ENCODE measurements around the gene MAEA.

MAEA gene

DNA sequence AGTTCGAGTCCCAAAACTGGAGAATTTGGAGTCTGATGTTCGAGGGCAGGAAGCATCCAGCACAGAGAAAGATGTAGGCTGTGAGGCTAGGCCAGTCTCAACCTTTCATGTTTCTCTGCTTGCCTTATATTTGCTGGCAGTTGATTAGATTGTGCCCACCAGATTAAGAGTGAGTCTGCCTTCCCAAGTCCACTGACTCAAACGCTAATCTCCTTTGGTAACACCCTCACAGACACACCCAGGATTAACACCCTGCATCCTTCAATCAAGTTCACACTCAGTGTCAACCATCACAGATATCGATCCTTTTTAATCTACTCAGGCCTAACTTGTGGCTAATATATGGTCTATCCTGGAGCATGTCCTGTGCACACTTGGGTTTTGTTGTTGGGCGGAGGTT is 18.0 kb upstream of the MAEA start:
- TF ChIP-seq, protein P1, sequence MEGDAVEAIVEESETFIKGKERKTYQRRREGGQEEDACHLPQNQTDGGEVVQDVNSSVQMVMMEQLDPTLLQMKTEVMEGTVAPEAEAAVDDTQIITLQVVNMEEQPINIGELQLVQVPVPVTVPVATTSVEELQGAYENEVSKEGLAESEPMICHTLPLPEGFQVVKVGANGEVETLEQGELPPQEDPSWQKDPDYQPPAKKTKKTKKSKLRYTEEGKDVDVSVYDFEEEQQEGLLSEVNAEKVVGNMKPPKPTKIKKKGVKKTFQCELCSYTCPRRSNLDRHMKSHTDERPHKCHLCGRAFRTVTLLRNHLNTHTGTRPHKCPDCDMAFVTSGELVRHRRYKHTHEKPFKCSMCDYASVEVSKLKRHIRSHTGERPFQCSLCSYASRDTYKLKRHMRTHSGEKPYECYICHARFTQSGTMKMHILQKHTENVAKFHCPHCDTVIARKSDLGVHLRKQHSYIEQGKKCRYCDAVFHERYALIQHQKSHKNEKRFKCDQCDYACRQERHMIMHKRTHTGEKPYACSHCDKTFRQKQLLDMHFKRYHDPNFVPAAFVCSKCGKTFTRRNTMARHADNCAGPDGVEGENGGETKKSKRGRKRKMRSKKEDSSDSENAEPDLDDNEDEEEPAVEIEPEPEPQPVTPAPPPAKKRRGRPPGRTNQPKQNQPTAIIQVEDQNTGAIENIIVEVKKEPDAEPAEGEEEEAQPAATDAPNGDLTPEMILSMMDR (conservative IDR thresholded peaks at IDR 0.05), result no peak
- TF ChIP-seq ZFX (IDR thresholded peaks at IDR 0.05), result no peak
- no peak overlapping the region for H3K27ac ChIP-seq

- TF ChIP-seq ZFX (IDR thresholded peaks at IDR 0.05), result no peak
- TF ChIP-seq, protein P1 (conservative IDR thresholded peaks at IDR 0.05), result no peak
- H3K27ac ChIP-seq, result no peak overlapping the region
These were observed 14.8 kb upstream of the MAEA start for GRCh38 chr4:1274871-1275270.

DNA sequence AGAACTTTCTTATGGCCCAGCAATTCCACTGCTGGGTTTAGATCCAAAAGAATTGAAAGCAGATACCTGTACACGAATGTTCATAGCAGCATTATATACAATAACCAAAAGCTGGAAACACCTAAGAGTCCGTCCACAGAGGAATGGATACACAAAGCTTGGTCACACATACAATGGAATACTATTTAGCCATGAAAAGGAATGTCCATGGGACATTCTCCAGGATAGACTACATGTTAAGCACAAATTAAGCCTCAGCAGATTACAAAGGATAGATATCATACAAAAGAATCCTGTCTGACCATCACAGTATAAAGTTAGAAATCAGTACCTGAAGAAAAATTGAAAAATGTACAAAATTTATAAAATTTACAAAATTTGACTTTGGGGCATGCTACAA is 12.7 kb upstream of the MAEA start:
- no peak overlapping the region for H3K27ac ChIP-seq
- TF ChIP-seq, protein P1 (conservative IDR thresholded peaks at IDR 0.05), result no peak
- TF ChIP-seq ZFX (IDR thresholded peaks at IDR 0.05), result no peak

DNA sequence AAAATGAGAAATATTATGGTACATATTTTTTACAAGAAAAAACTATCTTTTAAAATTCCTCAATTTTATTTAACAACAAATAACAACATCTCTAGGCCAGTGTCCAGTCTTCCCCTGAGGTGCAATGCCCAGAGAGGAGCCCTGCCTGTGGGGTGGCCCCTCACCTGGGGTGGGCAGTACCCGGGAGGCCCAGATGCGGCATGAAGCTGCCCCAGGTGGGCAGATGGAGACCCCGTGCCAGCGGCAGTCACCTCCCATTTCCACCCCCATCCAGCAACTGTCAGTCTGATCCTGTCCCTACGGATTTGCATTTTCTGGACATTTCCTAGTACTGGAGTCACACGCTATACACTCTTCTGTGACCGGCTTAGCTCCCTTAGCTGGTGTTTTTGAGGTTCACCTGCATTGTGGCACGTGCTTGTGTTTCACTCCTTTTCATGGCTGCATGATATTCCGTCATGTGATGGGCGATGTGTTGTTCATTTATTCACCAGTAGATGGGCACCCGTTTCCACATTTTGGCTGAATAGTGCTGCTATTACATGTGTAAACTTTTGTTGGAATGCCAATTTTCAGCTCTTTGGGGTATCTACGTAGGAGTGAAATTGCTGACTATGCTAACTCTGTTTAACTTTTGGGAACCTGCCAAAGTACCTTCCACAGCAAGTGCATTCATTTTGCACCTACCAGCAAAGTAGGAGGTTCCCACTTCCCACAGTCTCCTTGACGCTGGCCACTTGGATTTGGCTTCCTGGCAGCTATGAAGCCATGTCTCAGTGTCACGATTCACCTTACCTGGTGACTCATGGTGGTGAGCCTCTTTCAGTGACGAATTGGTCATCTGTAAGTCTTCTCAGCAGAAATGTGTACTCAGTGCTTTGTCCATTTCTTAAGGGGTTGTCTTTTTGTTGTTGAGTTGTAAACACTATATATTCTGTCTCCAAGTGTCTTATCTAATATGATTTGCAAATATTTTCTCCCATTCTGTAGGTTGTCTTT is 11.7 kb upstream of the MAEA start:
- no peak overlapping the region for H3K27ac ChIP-seq
- no peak for TF ChIP-seq ZFX (IDR thresholded peaks at IDR 0.05)
- TF ChIP-seq, protein P1 (conservative IDR thresholded peaks at IDR 0.05), result no peak

DNA sequence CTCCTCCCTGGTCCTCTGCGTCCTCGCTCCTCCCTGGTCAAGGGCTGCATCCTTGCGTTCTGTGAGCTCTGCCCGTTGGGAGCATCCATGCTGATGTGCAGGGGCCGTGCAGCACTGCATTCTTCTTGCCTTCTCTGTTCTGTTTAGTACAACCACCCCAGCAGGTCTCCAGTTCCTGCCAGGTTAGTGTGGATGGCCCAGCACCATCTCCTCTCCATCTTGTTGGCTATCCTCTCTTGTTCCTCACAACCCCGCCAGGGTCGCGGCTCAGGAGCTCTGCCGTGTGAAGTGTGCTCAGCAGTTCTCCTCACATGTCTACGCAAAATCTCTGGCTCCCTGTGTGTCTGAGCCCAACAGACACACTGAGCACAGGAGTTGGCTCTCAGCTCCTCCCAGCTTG is 10.4 kb upstream of the MAEA start:
- H3K27ac ChIP-seq, result no peak overlapping the region
- TF ChIP-seq ZFX (IDR thresholded peaks at IDR 0.05), result no peak
- TF ChIP-seq, protein P1 (conservative IDR thresholded peaks at IDR 0.05), result no peak

DNA sequence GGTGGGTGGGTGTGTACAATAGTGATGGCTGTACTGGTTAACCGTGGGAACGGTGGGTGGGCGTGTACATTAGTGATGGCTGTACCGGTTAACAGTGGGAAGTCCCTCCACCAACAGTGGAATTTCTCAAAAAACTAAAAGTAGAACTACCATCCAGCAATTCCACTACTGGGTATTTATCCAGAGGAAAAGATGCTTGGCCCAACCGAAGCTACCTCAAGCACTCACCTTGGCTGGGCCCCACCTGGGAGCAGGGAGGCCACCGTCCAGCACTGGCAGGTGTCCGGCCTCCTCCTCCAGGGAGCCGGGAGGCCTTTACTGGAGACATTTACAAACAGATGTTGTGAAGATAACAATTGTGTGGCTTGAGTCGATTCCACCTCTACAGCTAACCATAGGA is 6.0 kb upstream of the MAEA start:
- H3K27ac ChIP-seq, result no peak overlapping the region
- TF ChIP-seq, protein P1 (conservative IDR thresholded peaks at IDR 0.05), result no peak
- no peak for TF ChIP-seq ZFX (IDR thresholded peaks at IDR 0.05)

GRCh38 chr4:1285151-1285789 is 4.4 kb upstream of the MAEA start:
- no peak overlapping the region for H3K27ac ChIP-seq
- TF ChIP-seq, protein P1 (conservative IDR thresholded peaks at IDR 0.05), result no peak
- TF ChIP-seq ZFX (IDR thresholded peaks at IDR 0.05), result no peak

All from C4-2B (cell line).